ENCODE measurements around the gene EPS15. TPM values are rescaled to one million over a fixed set of nuclear protein-coding genes. Genes with fewer than 3 reads are reported as not detected.
"Not testable (repeated sequence)": the region's sequence is repeated elsewhere in the genome, so short reads cannot be mapped to it uniquely, and the experiment has no call there.

EPS15 gene
- total RNA-seq, 1 donor from 2014 or later, result 44.6 TPM

- no peaks in the 10 kb centered on the region for H3K27me3 ChIP-seq
- H3K36me3 ChIP-seq, result peaks cover 0 to 5% of the 10 kb centered on the region in 2 donors
- H3K4me1 ChIP-seq, result peaks cover 6 to 18% of the 10 kb centered on the region in 2 donors
- intact Hi-C loops (cut with DNase I), result no loop called here
- DNase-seq (ENCODE audit: low spot score in 2 of 2), result no peak
- no peak overlapping the region for H3K4me3 ChIP-seq
- TF ChIP-seq CTCF (IDR thresholded peaks at IDR 0.05), result no peak
- no peaks in the 10 kb centered on the region for H3K9me3 ChIP-seq
- H3K27ac ChIP-seq, result peak overlapping the region; percentile 44 to 64
These were observed 45.5 kb downstream of the EPS15 start for GRCh38 chr1:51473331-51474115.

GRCh38 chr1:51472359-51472758 lies 46.7 kb downstream of the EPS15 start:
- Histone ChIP-seq H3K27ac (peak overlapping the region; percentile 51 to 64), H3K27me3 (no peaks in the 10 kb centered on the region), H3K4me3 (no peak overlapping the region), H3K36me3 (peaks cover 0 to 12% of the 10 kb centered on the region in 2 donors), H3K9me3 (no peaks in the 10 kb centered on the region), H3K4me1 (peaks cover 6 to 18% of the 10 kb centered on the region in 2 donors)
- no peak for DNase-seq (ENCODE audit: low spot score in 2 of 2)
- no peak for TF ChIP-seq CTCF (IDR thresholded peaks at IDR 0.05)
- intact Hi-C loops (cut with DNase I), result no loop called here

- intact Hi-C loops (cut with DNase I), result no loop called here
These were observed 49.5 kb downstream of the EPS15 start for GRCh38 chr1:51469518-51469917.

GRCh38 chr1:51464828-51465227 lies 54.2 kb downstream of the EPS15 start:
- intact Hi-C loops (cut with DNase I), result no loop called here
- Histone ChIP-seq H3K27ac (no peak overlapping the region), H3K4me1 (no peaks in the 10 kb centered on the region), H3K4me3 (no peak overlapping the region), H3K9me3 (no peaks in the 10 kb centered on the region), H3K27me3 (no peaks in the 10 kb centered on the region), H3K36me3 (peaks cover 9 to 39% of the 10 kb centered on the region in 2 donors)
- TF ChIP-seq CTCF (IDR thresholded peaks at IDR 0.05), result no peak
- DNase-seq (ENCODE audit: low spot score in 2 of 2), result no peak

More at GRCh38 chr1:51469518-51469917, 49.5 kb downstream of the EPS15 start:
- H3K36me3 ChIP-seq, result peaks cover 0 to 20% of the 10 kb centered on the region in 2 donors
- H3K27me3 ChIP-seq, result no peaks in the 10 kb centered on the region
- no peak overlapping the region for H3K4me3 ChIP-seq
- no peak for TF ChIP-seq CTCF (IDR thresholded peaks at IDR 0.05)
- H3K27ac ChIP-seq, result no peak overlapping the region
- no peak for DNase-seq (ENCODE audit: low spot score in 2 of 2)
- H3K4me1 ChIP-seq, result peaks cover 6 to 18% of the 10 kb centered on the region in 2 donors
- no peaks in the 10 kb centered on the region for H3K9me3 ChIP-seq

- DNase-seq (ENCODE audit: low spot score in 2 of 2), result no peak
- Histone ChIP-seq H3K27ac (no peak overlapping the region), H3K9me3 (no peaks in the 10 kb centered on the region), H3K4me1 (no peaks in the 10 kb centered on the region), H3K4me3 (no peak overlapping the region), H3K36me3 (peaks cover 9 to 43% of the 10 kb centered on the region in 2 donors), H3K27me3 (no peaks in the 10 kb centered on the region)
- TF ChIP-seq CTCF (IDR thresholded peaks at IDR 0.05), result no peak
- intact Hi-C loops (cut with DNase I), result no loop called here
These were observed 55.5 kb downstream of the EPS15 start for GRCh38 chr1:51463561-51463960.

- H3K27ac ChIP-seq; H3K4me1 ChIP-seq; H3K27me3 ChIP-seq; intact Hi-C loops (cut with DNase I); H3K9me3 ChIP-seq; DNase-seq (ENCODE audit: low spot score in 2 of 2); H3K4me3 ChIP-seq: not testable (repeated sequence)
- H3K36me3 ChIP-seq, result peaks cover 9 to 43% of the 10 kb centered on the region in 2 donors
These were observed 56.8 kb downstream of the EPS15 start for GRCh38 chr1:51462289-51462688.
